Neural cell (in vitro differentiated cells): ENCODE results near the gene HS6ST3. TPM values are rescaled to one million over a fixed set of nuclear protein-coding genes. Genes with fewer than 3 reads are reported as not detected.

Source experiments
- H2AFZ ChIP-seq: fragments of 200-600, 300-800 bp; sonication (generic), shearing (Covaris generic); 2 replicates; pipeline ENCODE4 v1.6.0; 2014; ENCODE audit warnings: low read depth, mild to moderate bottlenecking, antibody characterized with exemption, low read length, moderate library complexity
- H3F3A ChIP-seq: fragments of 200-600 bp; shearing (Covaris generic); 2 replicates; pipeline ENCODE4 v1.6.1; 2016; ENCODE audit warnings: mild to moderate bottlenecking, moderate library complexity, mixed read lengths, antibody characterized with exemption, low read length; ENCODE audit not compliant: insufficient read depth, poor library complexity, severe bottlenecking
- H3K27ac ChIP-seq: fragments of 200-600, 300-800 bp; sonication (generic), shearing (Covaris generic); 2 replicates; pipeline ENCODE4 v1.5.1; 2014; ENCODE audit warnings: mild to moderate bottlenecking, low read length, moderate library complexity
- H3K27me3 ChIP-seq: fragments of 300-800, 200-600 bp; sonication (generic), shearing (Covaris generic); 2 replicates; pipeline ENCODE4 v1.6.0; 2014; ENCODE audit warnings: mild to moderate bottlenecking, low read depth, low read length, moderate library complexity; ENCODE audit not compliant: insufficient read depth
- H3K36me3 ChIP-seq: fragments of 300-800, 200-600 bp; sonication (generic), shearing (Covaris generic); 2 replicates; pipeline ENCODE4 v1.5.1; 2014; ENCODE audit warnings: mild to moderate bottlenecking, antibody characterized with exemption, low read length, moderate library complexity; ENCODE audit not compliant: insufficient read depth
- H3K4me2 ChIP-seq: fragments of 300-800, 200-600 bp; sonication (generic), shearing (Covaris generic); 2 replicates; pipeline ENCODE4 v1.6.0; 2014; ENCODE audit warnings: mild to moderate bottlenecking, low read length
- H3K4me3 ChIP-seq: fragments of 300-800, 200-600 bp; sonication (generic), shearing (Covaris generic); 2 replicates; pipeline ENCODE4 v1.5.1; 2014; ENCODE audit warnings: mild to moderate bottlenecking, low read length, moderate library complexity
- H3K79me2 ChIP-seq: fragments of 200-600 bp; shearing (Covaris generic); replicated peaks from 2 replicates; pipeline ENCODE4 v1.6.0; 2014; ENCODE audit warnings: mild to moderate bottlenecking, low read length, moderate library complexity; ENCODE audit not compliant: insufficient read depth
- H3K9ac ChIP-seq: fragments of 300-800, 200-600 bp; sonication (generic), shearing (Covaris generic); 2 replicates; pipeline ENCODE4 v1.6.1; 2016; ENCODE audit warnings: mild to moderate bottlenecking, low read length, mixed read lengths
- H3K9me2 ChIP-seq: fragments of 200-600 bp; shearing (Covaris generic); 2 replicates; pipeline ENCODE4 v1.6.1; 2016; ENCODE audit warnings: mild to moderate bottlenecking, low read length, mixed read lengths; ENCODE audit not compliant: insufficient read depth
- H3K9me3 ChIP-seq: fragments of 200-600, 300-800 bp; sonication (generic), shearing (Covaris generic); 2 replicates; pipeline ENCODE4 v1.6.1; 2016; ENCODE audit warnings: mild to moderate bottlenecking, mixed run types, low read length, moderate library complexity, mixed read lengths
- H4K20me1 ChIP-seq: fragments of 200-600 bp; shearing (Covaris generic); 2 replicates; pipeline ENCODE4 v1.6.1; 2016; ENCODE audit warnings: mild to moderate bottlenecking, mixed run types; ENCODE audit not compliant: insufficient read depth
- CTCF ChIP-seq: fragments of 450-650 bp; IDR thresholded peaks from 2 replicates; pipeline ENCODE4 v1.5.1; 2014; ENCODE audit warnings: antibody characterized with exemption, mild to moderate bottlenecking, moderate library complexity; ENCODE audit not compliant: poor library complexity, severe bottlenecking
- EP300 ChIP-seq: fragments of 450-650 bp; conservative IDR thresholded peaks from 2 replicates; pipeline ENCODE4 v1.6.1; 2014; ENCODE audit warnings: antibody characterized with exemption, mild to moderate bottlenecking, moderate library complexity; ENCODE audit not compliant: poor library complexity, severe bottlenecking
- EZH2 ChIP-seq: fragments of 200-600, 300-800 bp; shearing (Covaris generic), sonication (generic); IDR thresholded peaks from 2 replicates; pipeline ENCODE4 v1.6.1; 2014; ENCODE audit warnings: antibody characterized with exemption, low read length, borderline replicate concordance, mild to moderate bottlenecking; ENCODE audit not compliant: insufficient read depth, poor library complexity, severe bottlenecking
- MXI1 ChIP-seq: fragments of 450-650 bp; conservative IDR thresholded peaks from 2 replicates; pipeline ENCODE4 v1.6.1; 2014; ENCODE audit warnings: antibody characterized with exemption, mild to moderate bottlenecking; ENCODE audit not compliant: poor library complexity, severe bottlenecking
- POLR2AphosphoS5 ChIP-seq: IDR thresholded peaks from 2 replicates; pipeline ENCODE4 v1.6.1; 2012
- RAD21 ChIP-seq: fragments of 450-650 bp; conservative IDR thresholded peaks from 2 replicates; pipeline ENCODE4 v1.6.1; 2014; ENCODE audit warnings: antibody characterized with exemption, mild to moderate bottlenecking, moderate library complexity
- SMC3 ChIP-seq: fragments of 450-650 bp; conservative IDR thresholded peaks from 2 replicates; pipeline ENCODE4 v1.6.1; 2014; ENCODE audit warnings: antibody characterized with exemption, mild to moderate bottlenecking, moderate library complexity; ENCODE audit not compliant: poor library complexity
- TAF1 ChIP-seq: IDR thresholded peaks from 2 replicates; pipeline ENCODE4 v1.6.1; 2012; ENCODE audit warnings: low read depth
- polyA plus RNA-seq: library from polyadenylated mRNA; depleted of rRNA; stranded (reverse); fragments of >200 nt; gene quantifications from 2 replicates; pipeline ENCODE4 v1.2.3, GENCODE V29; 2014
- TF ChIP-seq, protein P1 (sequence below): IDR thresholded peaks from 2 replicates; pipeline ENCODE4 v1.6.1; 2012; ENCODE audit warnings: borderline replicate concordance

HS6ST3 gene
- polyA plus RNA-seq, 1 donor from 2014 or later = 10.9 TPM

GRCh38 chr13:96779691-96780090 is 689.8 kb downstream of the HS6ST3 start:
- H3K9me2 ChIP-seq = no peaks in the 10 kb centered on the region
- no peaks in the 10 kb centered on the region for H3K27me3 ChIP-seq
- no peak overlapping the region for H3K4me3 ChIP-seq
- no peak overlapping the region for H3K9ac ChIP-seq
- H3K9me3 ChIP-seq = no peaks in the 10 kb centered on the region
- H3K27ac ChIP-seq = no peak overlapping the region
- no peaks in the 10 kb centered on the region for H3F3A ChIP-seq
- H2AFZ ChIP-seq = no peak overlapping the region
- H3K36me3 ChIP-seq = no peaks in the 10 kb centered on the region
- TF ChIP-seq, protein P1, sequence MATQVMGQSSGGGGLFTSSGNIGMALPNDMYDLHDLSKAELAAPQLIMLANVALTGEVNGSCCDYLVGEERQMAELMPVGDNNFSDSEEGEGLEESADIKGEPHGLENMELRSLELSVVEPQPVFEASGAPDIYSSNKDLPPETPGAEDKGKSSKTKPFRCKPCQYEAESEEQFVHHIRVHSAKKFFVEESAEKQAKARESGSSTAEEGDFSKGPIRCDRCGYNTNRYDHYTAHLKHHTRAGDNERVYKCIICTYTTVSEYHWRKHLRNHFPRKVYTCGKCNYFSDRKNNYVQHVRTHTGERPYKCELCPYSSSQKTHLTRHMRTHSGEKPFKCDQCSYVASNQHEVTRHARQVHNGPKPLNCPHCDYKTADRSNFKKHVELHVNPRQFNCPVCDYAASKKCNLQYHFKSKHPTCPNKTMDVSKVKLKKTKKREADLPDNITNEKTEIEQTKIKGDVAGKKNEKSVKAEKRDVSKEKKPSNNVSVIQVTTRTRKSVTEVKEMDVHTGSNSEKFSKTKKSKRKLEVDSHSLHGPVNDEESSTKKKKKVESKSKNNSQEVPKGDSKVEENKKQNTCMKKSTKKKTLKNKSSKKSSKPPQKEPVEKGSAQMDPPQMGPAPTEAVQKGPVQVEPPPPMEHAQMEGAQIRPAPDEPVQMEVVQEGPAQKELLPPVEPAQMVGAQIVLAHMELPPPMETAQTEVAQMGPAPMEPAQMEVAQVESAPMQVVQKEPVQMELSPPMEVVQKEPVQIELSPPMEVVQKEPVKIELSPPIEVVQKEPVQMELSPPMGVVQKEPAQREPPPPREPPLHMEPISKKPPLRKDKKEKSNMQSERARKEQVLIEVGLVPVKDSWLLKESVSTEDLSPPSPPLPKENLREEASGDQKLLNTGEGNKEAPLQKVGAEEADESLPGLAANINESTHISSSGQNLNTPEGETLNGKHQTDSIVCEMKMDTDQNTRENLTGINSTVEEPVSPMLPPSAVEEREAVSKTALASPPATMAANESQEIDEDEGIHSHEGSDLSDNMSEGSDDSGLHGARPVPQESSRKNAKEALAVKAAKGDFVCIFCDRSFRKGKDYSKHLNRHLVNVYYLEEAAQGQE = no peak
- no peak for TF ChIP-seq MXI1
- no peak for TF ChIP-seq EZH2
- no peak for TF ChIP-seq EP300
- no peak for TF ChIP-seq RAD21
- no peak for TF ChIP-seq POLR2AphosphoS5
- TF ChIP-seq TAF1 = no peak
- no peak for TF ChIP-seq CTCF
- no peak for TF ChIP-seq SMC3
- no peak overlapping the region for H3K4me2 ChIP-seq
- H3K79me2 ChIP-seq = no peaks in the 10 kb centered on the region
- no peaks in the 10 kb centered on the region for H4K20me1 ChIP-seq

GRCh38 chr13:96780105-96780504 is 690.2 kb downstream of the HS6ST3 start:
- Histone ChIP-seq H3K9me2 (no peaks in the 10 kb centered on the region), H3F3A (no peaks in the 10 kb centered on the region), H3K27ac (no peak overlapping the region), H3K9me3 (no peaks in the 10 kb centered on the region), H3K79me2 (no peaks in the 10 kb centered on the region), H3K27me3 (no peaks in the 10 kb centered on the region), H3K4me2 (no peak overlapping the region), H3K36me3 (no peaks in the 10 kb centered on the region), H4K20me1 (no peaks in the 10 kb centered on the region), H3K9ac (no peak overlapping the region), H2AFZ (no peak overlapping the region), H3K4me3 (no peak overlapping the region)
- no peak for TF ChIP-seq RAD21
- TF ChIP-seq POLR2AphosphoS5 = no peak
- no peak for TF ChIP-seq EP300
- TF ChIP-seq CTCF = no peak
